Measurements from ENCODE around the gene CHAC2. TPM values are rescaled to one million over a fixed set of nuclear protein-coding genes. Genes with fewer than 3 reads are reported as not detected.
A peak's percentile ranks its signal among the peaks of the same experiment; 100 is the strongest.

The CHAC2 gene
- total RNA-seq, 1 donor from 2014 or later = 2.7 TPM

GRCh38 chr2:53729143-53729762, 38.4 kb upstream of the CHAC2 start:
- H3K36me3 Mint-ChIP-seq (ENCODE audit: low read depth) = peaks cover 18% of the 10 kb centered on the region

GRCh38 chr2:53737091-53737490, 30.5 kb upstream of the CHAC2 start:
- Mint-ChIP-seq H3K36me3 (ENCODE audit: low read depth) (peaks cover 24% of the 10 kb centered on the region), H3K4me3 (ENCODE audit: unreplicated experiment) (no peak overlapping the region), H3K9me3 (ENCODE audit: low read depth) (peaks cover 14% of the 10 kb centered on the region), H3K27ac (ENCODE audit: unreplicated experiment) (no peak overlapping the region), H3K27me3 (ENCODE audit: low read depth) (no peaks in the 10 kb centered on the region), H3K4me1 (ENCODE audit: low read depth) (peaks cover 24% of the 10 kb centered on the region)
- TF ChIP-seq, protein P1, sequence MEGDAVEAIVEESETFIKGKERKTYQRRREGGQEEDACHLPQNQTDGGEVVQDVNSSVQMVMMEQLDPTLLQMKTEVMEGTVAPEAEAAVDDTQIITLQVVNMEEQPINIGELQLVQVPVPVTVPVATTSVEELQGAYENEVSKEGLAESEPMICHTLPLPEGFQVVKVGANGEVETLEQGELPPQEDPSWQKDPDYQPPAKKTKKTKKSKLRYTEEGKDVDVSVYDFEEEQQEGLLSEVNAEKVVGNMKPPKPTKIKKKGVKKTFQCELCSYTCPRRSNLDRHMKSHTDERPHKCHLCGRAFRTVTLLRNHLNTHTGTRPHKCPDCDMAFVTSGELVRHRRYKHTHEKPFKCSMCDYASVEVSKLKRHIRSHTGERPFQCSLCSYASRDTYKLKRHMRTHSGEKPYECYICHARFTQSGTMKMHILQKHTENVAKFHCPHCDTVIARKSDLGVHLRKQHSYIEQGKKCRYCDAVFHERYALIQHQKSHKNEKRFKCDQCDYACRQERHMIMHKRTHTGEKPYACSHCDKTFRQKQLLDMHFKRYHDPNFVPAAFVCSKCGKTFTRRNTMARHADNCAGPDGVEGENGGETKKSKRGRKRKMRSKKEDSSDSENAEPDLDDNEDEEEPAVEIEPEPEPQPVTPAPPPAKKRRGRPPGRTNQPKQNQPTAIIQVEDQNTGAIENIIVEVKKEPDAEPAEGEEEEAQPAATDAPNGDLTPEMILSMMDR (IDR thresholded peaks at IDR 0.05) = no peak
- DNase-seq (ENCODE audit: low spot score) = no peak

More at GRCh38 chr2:53729143-53729762, 38.4 kb upstream of the CHAC2 start:
- H3K27me3 Mint-ChIP-seq (ENCODE audit: low read depth) = no peaks in the 10 kb centered on the region
- TF ChIP-seq, protein P1 (IDR thresholded peaks at IDR 0.05) = no peak
- no peak for DNase-seq (ENCODE audit: low spot score)
- H3K9me3 Mint-ChIP-seq (ENCODE audit: low read depth) = peaks cover 18% of the 10 kb centered on the region
- no peak overlapping the region for H3K4me3 Mint-ChIP-seq (ENCODE audit: unreplicated experiment)
- H3K27ac Mint-ChIP-seq (ENCODE audit: unreplicated experiment) = no peak overlapping the region
- peaks cover 6% of the 10 kb centered on the region for H3K4me1 Mint-ChIP-seq (ENCODE audit: low read depth)

- Mint-ChIP-seq H3K4me1 (ENCODE audit: low read depth) (peaks cover 36% of the 10 kb centered on the region), H3K4me3 (ENCODE audit: unreplicated experiment) (no peak overlapping the region), H3K27me3 (ENCODE audit: low read depth) (no peaks in the 10 kb centered on the region), H3K27ac (ENCODE audit: unreplicated experiment) (no peak overlapping the region), H3K36me3 (ENCODE audit: low read depth) (peaks cover 21% of the 10 kb centered on the region), H3K9me3 (ENCODE audit: low read depth) (peaks cover 14% of the 10 kb centered on the region)
- TF ChIP-seq, protein P1 (IDR thresholded peaks at IDR 0.05) = no peak
- DNase-seq (ENCODE audit: low spot score) = no peak
Measured at GRCh38 chr2:53739032-53739431, 28.6 kb upstream of the CHAC2 start.

DNA sequence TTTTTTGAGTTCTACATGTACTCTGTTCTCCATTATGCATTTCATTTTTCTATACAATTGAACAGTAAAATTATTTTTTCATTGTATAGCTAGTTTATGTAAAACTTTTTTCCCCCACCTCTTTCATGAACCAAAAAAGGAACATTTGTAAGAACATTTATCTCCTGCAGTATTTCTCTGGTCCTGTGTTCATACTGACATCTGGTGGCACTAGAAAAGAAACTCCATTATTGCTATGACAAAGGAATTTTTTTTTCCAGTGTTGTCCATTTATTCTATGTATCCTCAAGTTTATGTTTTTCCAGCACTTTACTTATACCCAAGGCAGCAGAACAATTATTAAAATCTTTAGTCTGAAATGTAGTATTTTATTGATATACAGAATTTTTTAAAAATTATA, 27.4 kb upstream of the CHAC2 start:
- peaks cover 41% of the 10 kb centered on the region for H3K4me1 Mint-ChIP-seq (ENCODE audit: low read depth)
- no peaks in the 10 kb centered on the region for H3K27me3 Mint-ChIP-seq (ENCODE audit: low read depth)
- H3K9me3 Mint-ChIP-seq (ENCODE audit: low read depth) = peaks cover 4% of the 10 kb centered on the region
- TF ChIP-seq, protein P1 (IDR thresholded peaks at IDR 0.05) = peak; percentile 90
- H3K36me3 Mint-ChIP-seq (ENCODE audit: low read depth) = peaks cover 11% of the 10 kb centered on the region
- H3K4me3 Mint-ChIP-seq (ENCODE audit: unreplicated experiment) = no peak overlapping the region
- DNase-seq (ENCODE audit: low spot score) = no peak
- H3K27ac Mint-ChIP-seq (ENCODE audit: unreplicated experiment) = no peak overlapping the region

DNA sequence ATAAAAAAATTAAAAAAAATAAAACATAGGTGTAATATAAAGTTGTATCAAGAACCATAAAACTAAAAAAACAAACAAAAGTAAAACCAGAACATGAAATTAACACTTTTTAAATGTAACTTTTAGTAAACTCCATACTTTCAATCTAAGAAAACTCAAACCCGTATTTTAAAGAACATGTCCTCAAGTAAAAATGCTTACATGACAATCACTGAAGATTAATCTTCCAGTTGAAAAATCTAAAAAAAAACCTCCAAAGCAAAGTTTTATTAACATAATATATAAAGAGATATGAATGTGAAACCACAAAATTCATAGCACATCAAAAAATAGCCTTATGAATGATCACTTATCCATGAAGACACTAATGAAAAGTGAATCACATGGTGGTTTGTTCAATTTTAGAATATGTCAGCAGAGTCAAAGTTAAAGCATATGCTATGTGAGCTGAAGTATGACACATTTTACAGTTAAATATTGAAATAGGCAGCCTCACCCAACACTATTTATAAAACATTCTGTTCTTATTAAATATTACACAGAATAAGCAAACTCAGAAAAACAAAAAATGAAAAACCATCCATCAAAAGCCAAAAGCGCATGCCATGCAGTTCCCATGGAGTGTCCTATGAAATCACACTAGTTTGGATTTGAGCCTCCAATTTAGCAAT, 23.1 kb upstream of the CHAC2 start:
- TF ChIP-seq, protein P1 (IDR thresholded peaks at IDR 0.05) = no peak
- Mint-ChIP-seq H3K36me3 (ENCODE audit: low read depth) (peaks cover 16% of the 10 kb centered on the region), H3K9me3 (ENCODE audit: low read depth) (peaks cover 3% of the 10 kb centered on the region), H3K27me3 (ENCODE audit: low read depth) (no peaks in the 10 kb centered on the region), H3K27ac (ENCODE audit: unreplicated experiment) (peak overlapping the region; percentile 81), H3K4me1 (ENCODE audit: low read depth) (peaks cover 42% of the 10 kb centered on the region), H3K4me3 (ENCODE audit: unreplicated experiment) (no peak overlapping the region)
- DNase-seq (ENCODE audit: low spot score) = no peak

Measured in chondrocyte (in vitro differentiated cells).